ENCODE measurements around the gene MRPL58. TPM values are rescaled to one million over a fixed set of nuclear protein-coding genes. Genes with fewer than 3 reads are reported as not detected.

The MRPL58 gene
- total RNA-seq, 1 experiment from 2014 or later: 41.9 TPM

DNA sequence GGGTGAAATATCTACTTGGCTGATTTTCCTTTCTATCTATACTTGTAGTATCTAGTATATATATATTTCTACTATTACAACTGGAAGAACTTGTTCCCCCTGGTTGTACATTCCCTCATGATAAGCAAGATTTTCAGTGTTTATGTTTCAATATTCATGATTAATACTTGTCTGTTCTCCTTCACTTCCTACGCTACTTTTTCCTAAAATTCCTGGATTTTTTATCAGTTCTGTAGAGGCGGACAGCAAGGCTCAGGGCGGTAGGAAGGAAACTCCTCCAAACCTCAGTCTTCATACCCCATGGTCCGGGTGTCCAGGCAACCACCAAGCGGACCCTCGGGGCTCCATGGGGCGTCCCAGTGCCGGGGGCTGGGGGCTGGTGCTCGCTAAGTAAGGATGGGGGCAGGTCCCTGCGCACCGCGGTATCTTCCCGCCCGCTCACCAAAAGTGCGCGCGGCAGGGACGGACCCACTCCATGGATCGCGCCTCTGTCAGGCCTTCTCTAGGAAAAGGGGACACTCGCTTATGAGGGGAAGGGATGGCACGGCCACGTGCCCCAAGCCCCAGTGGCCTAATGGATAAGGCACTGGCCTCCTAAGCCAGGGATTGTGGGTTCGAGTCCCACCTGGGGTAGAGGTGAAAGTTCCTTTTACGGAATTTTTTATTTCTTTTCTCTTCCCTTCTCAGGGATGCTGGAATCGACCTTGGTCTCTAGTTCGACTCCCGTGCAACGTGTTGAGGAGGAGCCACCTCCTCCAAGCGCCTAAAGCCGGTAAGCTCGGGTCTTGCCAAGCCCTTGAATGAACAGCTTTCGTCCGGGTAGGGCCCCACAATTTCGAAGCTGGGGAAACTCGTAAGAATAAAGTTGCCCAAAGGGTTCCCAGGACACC lies 21.1 kb downstream of the MRPL58 start (continued):
- TF ChIP-seq NR3C1 (CRISPR knock-in tag; conservative IDR thresholded peaks at IDR 0.05; ENCODE audit: low read depth) (no peak), IRF2 (CRISPR knock-in tag; IDR thresholded peaks at IDR 0.05; ENCODE audit: borderline replicate concordance, low read depth) (no peak), ZNF423 (CRISPR knock-in tag; IDR thresholded peaks at IDR 0.05) (0 out of 2 replicates have a peak, but pooled peaks have one; percentile 4), MYBL2 (CRISPR knock-in tag; IDR thresholded peaks at IDR 0.05) (0 out of 2 replicates have a peak, but pooled peaks have one; percentile 34), TP53 (CRISPR knock-in tag; IDR thresholded peaks at IDR 0.05) (0 out of 2 replicates have a peak, but pooled peaks have one; percentile 14), ESRRA (CRISPR knock-in tag; IDR thresholded peaks at IDR 0.05; ENCODE audit: borderline replicate concordance) (no peak), ZNF121 (CRISPR knock-in tag; IDR thresholded peaks at IDR 0.05) (0 out of 2 replicates have a peak, but pooled peaks have one; percentile 49), TEAD4 (CRISPR knock-in tag; IDR thresholded peaks at IDR 0.05) (no peak), SMAD3 (CRISPR knock-in tag; IDR thresholded peaks at IDR 0.05; ENCODE audit: borderline replicate concordance) (peak; percentile 28; the same call in 1 of the 2 replicates), ATF1 (CRISPR knock-in tag; IDR thresholded peaks at IDR 0.05) (no peak), RORB (CRISPR knock-in tag; IDR thresholded peaks at IDR 0.05) (no peak), FOXK1 (CRISPR knock-in tag; IDR thresholded peaks at IDR 0.05) (no peak)
- TF ChIP-seq, protein P1, sequence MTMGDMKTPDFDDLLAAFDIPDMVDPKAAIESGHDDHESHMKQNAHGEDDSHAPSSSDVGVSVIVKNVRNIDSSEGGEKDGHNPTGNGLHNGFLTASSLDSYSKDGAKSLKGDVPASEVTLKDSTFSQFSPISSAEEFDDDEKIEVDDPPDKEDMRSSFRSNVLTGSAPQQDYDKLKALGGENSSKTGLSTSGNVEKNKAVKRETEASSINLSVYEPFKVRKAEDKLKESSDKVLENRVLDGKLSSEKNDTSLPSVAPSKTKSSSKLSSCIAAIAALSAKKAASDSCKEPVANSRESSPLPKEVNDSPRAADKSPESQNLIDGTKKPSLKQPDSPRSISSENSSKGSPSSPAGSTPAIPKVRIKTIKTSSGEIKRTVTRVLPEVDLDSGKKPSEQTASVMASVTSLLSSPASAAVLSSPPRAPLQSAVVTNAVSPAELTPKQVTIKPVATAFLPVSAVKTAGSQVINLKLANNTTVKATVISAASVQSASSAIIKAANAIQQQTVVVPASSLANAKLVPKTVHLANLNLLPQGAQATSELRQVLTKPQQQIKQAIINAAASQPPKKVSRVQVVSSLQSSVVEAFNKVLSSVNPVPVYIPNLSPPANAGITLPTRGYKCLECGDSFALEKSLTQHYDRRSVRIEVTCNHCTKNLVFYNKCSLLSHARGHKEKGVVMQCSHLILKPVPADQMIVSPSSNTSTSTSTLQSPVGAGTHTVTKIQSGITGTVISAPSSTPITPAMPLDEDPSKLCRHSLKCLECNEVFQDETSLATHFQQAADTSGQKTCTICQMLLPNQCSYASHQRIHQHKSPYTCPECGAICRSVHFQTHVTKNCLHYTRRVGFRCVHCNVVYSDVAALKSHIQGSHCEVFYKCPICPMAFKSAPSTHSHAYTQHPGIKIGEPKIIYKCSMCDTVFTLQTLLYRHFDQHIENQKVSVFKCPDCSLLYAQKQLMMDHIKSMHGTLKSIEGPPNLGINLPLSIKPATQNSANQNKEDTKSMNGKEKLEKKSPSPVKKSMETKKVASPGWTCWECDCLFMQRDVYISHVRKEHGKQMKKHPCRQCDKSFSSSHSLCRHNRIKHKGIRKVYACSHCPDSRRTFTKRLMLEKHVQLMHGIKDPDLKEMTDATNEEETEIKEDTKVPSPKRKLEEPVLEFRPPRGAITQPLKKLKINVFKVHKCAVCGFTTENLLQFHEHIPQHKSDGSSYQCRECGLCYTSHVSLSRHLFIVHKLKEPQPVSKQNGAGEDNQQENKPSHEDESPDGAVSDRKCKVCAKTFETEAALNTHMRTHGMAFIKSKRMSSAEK (CRISPR knock-in tag; IDR thresholded peaks at IDR 0.05; ENCODE audit: borderline replicate concordance): no peak
- TF ChIP-seq, protein P2, sequence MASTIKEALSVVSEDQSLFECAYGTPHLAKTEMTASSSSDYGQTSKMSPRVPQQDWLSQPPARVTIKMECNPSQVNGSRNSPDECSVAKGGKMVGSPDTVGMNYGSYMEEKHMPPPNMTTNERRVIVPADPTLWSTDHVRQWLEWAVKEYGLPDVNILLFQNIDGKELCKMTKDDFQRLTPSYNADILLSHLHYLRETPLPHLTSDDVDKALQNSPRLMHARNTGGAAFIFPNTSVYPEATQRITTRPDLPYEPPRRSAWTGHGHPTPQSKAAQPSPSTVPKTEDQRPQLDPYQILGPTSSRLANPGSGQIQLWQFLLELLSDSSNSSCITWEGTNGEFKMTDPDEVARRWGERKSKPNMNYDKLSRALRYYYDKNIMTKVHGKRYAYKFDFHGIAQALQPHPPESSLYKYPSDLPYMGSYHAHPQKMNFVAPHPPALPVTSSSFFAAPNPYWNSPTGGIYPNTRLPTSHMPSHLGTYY (CRISPR knock-in tag; IDR thresholded peaks at IDR 0.05): no peak
- TF ChIP-seq, protein P3, sequence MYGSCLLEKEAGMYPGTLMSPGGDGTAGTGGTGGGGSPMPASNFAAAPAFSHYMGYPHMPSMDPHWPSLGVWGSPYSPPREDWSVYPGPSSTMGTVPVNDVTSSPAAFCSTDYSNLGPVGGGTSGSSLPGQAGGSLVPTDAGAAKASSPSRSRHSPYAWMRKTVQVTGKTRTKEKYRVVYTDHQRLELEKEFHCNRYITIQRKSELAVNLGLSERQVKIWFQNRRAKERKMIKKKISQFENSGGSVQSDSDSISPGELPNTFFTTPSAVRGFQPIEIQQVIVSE (CRISPR knock-in tag; IDR thresholded peaks at IDR 0.05; ENCODE audit: borderline replicate concordance): no peak
- TF ChIP-seq, protein P4, sequence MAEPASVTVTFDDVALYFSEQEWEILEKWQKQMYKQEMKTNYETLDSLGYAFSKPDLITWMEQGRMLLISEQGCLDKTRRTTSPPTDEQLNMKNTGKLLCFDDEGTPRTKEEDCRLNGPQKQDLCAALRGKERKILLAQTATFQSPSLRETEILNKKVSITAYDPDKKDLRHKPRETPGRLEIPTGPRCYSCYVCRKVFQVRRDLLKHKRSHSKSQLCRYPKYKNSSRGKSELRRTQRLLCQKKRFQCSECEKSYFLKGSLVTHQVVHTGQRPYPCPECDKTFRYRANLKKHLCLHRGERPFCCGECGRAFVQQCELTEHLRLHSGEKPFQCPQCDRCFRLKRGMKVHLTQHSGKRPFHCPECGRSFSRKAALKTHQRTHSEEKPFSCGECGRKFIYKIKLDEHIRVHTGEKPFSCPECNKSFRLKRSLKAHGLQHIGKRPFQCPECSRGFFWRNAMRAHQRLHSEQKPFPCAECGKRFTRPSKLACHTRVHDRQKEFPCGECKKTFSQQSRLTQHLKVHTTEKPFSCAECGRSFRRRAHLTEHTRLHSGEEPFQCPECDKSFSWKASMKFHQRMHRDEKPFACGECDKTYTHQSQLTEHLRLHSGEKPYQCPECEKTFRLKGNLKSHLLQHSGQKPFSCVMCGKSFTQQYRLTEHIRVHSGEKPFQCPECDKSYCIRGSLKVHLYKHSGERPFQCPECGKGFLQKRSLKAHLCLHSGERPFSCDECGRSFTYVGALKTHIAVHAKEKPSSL (CRISPR knock-in tag; conservative IDR thresholded peaks at IDR 0.05): no peak
- TF ChIP-seq, protein P5, sequence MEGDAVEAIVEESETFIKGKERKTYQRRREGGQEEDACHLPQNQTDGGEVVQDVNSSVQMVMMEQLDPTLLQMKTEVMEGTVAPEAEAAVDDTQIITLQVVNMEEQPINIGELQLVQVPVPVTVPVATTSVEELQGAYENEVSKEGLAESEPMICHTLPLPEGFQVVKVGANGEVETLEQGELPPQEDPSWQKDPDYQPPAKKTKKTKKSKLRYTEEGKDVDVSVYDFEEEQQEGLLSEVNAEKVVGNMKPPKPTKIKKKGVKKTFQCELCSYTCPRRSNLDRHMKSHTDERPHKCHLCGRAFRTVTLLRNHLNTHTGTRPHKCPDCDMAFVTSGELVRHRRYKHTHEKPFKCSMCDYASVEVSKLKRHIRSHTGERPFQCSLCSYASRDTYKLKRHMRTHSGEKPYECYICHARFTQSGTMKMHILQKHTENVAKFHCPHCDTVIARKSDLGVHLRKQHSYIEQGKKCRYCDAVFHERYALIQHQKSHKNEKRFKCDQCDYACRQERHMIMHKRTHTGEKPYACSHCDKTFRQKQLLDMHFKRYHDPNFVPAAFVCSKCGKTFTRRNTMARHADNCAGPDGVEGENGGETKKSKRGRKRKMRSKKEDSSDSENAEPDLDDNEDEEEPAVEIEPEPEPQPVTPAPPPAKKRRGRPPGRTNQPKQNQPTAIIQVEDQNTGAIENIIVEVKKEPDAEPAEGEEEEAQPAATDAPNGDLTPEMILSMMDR (IDR thresholded peaks at IDR 0.05): no peak
- TF ChIP-seq, protein P6, sequence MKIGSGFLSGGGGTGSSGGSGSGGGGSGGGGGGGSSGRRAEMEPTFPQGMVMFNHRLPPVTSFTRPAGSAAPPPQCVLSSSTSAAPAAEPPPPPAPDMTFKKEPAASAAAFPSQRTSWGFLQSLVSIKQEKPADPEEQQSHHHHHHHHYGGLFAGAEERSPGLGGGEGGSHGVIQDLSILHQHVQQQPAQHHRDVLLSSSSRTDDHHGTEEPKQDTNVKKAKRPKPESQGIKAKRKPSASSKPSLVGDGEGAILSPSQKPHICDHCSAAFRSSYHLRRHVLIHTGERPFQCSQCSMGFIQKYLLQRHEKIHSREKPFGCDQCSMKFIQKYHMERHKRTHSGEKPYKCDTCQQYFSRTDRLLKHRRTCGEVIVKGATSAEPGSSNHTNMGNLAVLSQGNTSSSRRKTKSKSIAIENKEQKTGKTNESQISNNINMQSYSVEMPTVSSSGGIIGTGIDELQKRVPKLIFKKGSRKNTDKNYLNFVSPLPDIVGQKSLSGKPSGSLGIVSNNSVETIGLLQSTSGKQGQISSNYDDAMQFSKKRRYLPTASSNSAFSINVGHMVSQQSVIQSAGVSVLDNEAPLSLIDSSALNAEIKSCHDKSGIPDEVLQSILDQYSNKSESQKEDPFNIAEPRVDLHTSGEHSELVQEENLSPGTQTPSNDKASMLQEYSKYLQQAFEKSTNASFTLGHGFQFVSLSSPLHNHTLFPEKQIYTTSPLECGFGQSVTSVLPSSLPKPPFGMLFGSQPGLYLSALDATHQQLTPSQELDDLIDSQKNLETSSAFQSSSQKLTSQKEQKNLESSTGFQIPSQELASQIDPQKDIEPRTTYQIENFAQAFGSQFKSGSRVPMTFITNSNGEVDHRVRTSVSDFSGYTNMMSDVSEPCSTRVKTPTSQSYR (CRISPR knock-in tag; IDR thresholded peaks at IDR 0.05): no peak
- TF ChIP-seq, protein P7, sequence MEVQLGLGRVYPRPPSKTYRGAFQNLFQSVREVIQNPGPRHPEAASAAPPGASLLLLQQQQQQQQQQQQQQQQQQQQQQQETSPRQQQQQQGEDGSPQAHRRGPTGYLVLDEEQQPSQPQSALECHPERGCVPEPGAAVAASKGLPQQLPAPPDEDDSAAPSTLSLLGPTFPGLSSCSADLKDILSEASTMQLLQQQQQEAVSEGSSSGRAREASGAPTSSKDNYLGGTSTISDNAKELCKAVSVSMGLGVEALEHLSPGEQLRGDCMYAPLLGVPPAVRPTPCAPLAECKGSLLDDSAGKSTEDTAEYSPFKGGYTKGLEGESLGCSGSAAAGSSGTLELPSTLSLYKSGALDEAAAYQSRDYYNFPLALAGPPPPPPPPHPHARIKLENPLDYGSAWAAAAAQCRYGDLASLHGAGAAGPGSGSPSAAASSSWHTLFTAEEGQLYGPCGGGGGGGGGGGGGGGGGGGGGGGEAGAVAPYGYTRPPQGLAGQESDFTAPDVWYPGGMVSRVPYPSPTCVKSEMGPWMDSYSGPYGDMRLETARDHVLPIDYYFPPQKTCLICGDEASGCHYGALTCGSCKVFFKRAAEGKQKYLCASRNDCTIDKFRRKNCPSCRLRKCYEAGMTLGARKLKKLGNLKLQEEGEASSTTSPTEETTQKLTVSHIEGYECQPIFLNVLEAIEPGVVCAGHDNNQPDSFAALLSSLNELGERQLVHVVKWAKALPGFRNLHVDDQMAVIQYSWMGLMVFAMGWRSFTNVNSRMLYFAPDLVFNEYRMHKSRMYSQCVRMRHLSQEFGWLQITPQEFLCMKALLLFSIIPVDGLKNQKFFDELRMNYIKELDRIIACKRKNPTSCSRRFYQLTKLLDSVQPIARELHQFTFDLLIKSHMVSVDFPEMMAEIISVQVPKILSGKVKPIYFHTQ (CRISPR knock-in tag; IDR thresholded peaks at IDR 0.05): no peak

Measured in WTC11 (cell line).